HepG2 (cell line): ENCODE measurements around the gene ELP5. TPM values are rescaled to one million over a fixed set of nuclear protein-coding genes. Genes with fewer than 3 reads are reported as not detected.
A peak's percentile ranks its signal among the peaks of the same experiment; 100 is the strongest.

Source experiments
- ARID5B ChIP-seq: IDR thresholded peaks from 2 replicates; pipeline ENCODE4 v1.4.0; 2020; ENCODE audit warnings: mild to moderate bottlenecking, missing genetic modification reagents
- CC2D1A ChIP-seq: sonication (generic); formaldehyde crosslinking; IDR thresholded peaks from 2 replicates; pipeline ENCODE4 v1.8.1; 2023; ENCODE audit warnings: mild to moderate bottlenecking, missing genetic modification reagents
- CCDC6 ChIP-seq: sonication (generic); formaldehyde crosslinking; IDR thresholded peaks from 2 replicates; pipeline ENCODE4 v1.8.1; 2022; ENCODE audit warnings: mild to moderate bottlenecking, missing genetic modification reagents, moderate library complexity
- CERS6 ChIP-seq: sonication (generic); formaldehyde crosslinking; IDR thresholded peaks from 2 replicates; pipeline ENCODE4 v1.5.0; 2020; ENCODE audit warnings: missing genetic modification reagents
- ESRRA ChIP-seq: sonication (generic); formaldehyde crosslinking; IDR thresholded peaks from 2 replicates; pipeline ENCODE4 v1.5.1; 2020; ENCODE audit warnings: mild to moderate bottlenecking, low read depth, missing genetic modification reagents
- FOSL2 ChIP-seq: sonication (generic); formaldehyde crosslinking; IDR thresholded peaks from 2 replicates; pipeline ENCODE4 v1.4.0; 2020; ENCODE audit warnings: missing genetic modification reagents
- IKZF4 ChIP-seq: sonication (generic); formaldehyde crosslinking; IDR thresholded peaks from 2 replicates; pipeline ENCODE4 v1.5.1; 2020; ENCODE audit warnings: borderline replicate concordance, mild to moderate bottlenecking, low read depth, missing genetic modification reagents; ENCODE audit errors: not compliant biosample characterization
- KAT2B ChIP-seq: fragments of 150-350 bp; IDR thresholded peaks from 2 replicates; pipeline ENCODE4 v1.6.1; 2014; ENCODE audit warnings: low read depth, low read length, borderline replicate concordance
- KMT2B ChIP-seq: IDR thresholded peaks from 2 replicates; pipeline ENCODE4 v1.6.1; 2016; ENCODE audit warnings: missing genetic modification reagents, missing compliant biosample characterization
- MED13 ChIP-seq: sonication (generic); formaldehyde crosslinking; IDR thresholded peaks from 2 replicates; pipeline ENCODE4 v1.5.0; 2020; ENCODE audit warnings: missing genetic modification reagents
- MLX ChIP-seq: IDR thresholded peaks from 2 replicates; pipeline ENCODE4 v1.6.1; 2016
- MTERF4 ChIP-seq: sonication (generic); formaldehyde crosslinking; IDR thresholded peaks from 2 replicates; pipeline ENCODE4 v1.8.0; 2023; ENCODE audit warnings: mild to moderate bottlenecking, missing genetic modification reagents
- NCOA2 ChIP-seq: sonication (generic); formaldehyde crosslinking; IDR thresholded peaks from 2 replicates; pipeline ENCODE4 v1.8.0; 2022; ENCODE audit warnings: inconsistent platforms
- POGZ ChIP-seq: sonication (generic); formaldehyde crosslinking; IDR thresholded peaks from 2 replicates; pipeline ENCODE4 v1.4.0; 2020; ENCODE audit warnings: mild to moderate bottlenecking, missing genetic modification reagents
- PPARG ChIP-seq: conservative IDR thresholded peaks from 2 replicates; pipeline ENCODE4 v1.6.1; 2016; ENCODE audit warnings: missing biosample characterization, missing genetic modification reagents
- PRPF4 ChIP-seq: fragments of 200-400 bp; formaldehyde crosslinking; IDR thresholded peaks from 2 replicates; pipeline ENCODE4 v1.6.1; 2016; ENCODE audit warnings: low read length, low read depth; ENCODE audit not compliant: poor library complexity, severe bottlenecking
- REL ChIP-seq: sonication (generic); formaldehyde crosslinking; conservative IDR thresholded peaks from 2 replicates; pipeline ENCODE4 v1.8.0; 2022; ENCODE audit warnings: mild to moderate bottlenecking, missing genetic modification reagents, moderate library complexity
- SALL1 ChIP-seq: sonication (generic); formaldehyde crosslinking; IDR thresholded peaks from 2 replicates; pipeline ENCODE4 v1.8.0; 2022; ENCODE audit warnings: mild to moderate bottlenecking, missing genetic modification reagents
- SKI ChIP-seq: fragments of 450-650 bp; IDR thresholded peaks from one replicate; pipeline ENCODE4 v1.6.1; 2018; ENCODE audit warnings: mild to moderate bottlenecking; ENCODE audit not compliant: partially characterized antibody
- SMC3 ChIP-seq: IDR thresholded peaks from 2 replicates; pipeline ENCODE4 v1.6.1; 2011; ENCODE audit warnings: low read length, improper control_type of control experiment
- TGIF2 ChIP-seq: IDR thresholded peaks from 2 replicates; pipeline ENCODE4 v1.6.1; 2016; ENCODE audit warnings: control low read depth, missing compliant biosample characterization
- ZFP37 ChIP-seq: sonication (generic); formaldehyde crosslinking; IDR thresholded peaks from 2 replicates; pipeline ENCODE4 v1.4.0; 2020; ENCODE audit warnings: missing genetic modification reagents, borderline replicate concordance
- ZNF331 ChIP-seq: sonication (generic); formaldehyde crosslinking; IDR thresholded peaks from 2 replicates; pipeline ENCODE4 v1.4.0; 2020; ENCODE audit warnings: missing genetic modification reagents
- ZNF605 ChIP-seq: sonication (generic); formaldehyde crosslinking; IDR thresholded peaks from 2 replicates; pipeline ENCODE4 v1.8.0; 2022; ENCODE audit warnings: mild to moderate bottlenecking, missing genetic modification reagents
- ZNF703 ChIP-seq: sonication (generic); formaldehyde crosslinking; IDR thresholded peaks from 2 replicates; pipeline ENCODE4 v1.5.1; 2020; ENCODE audit warnings: missing genetic modification reagents, mild to moderate bottlenecking, moderate library complexity, borderline replicate concordance
- ZNF768 ChIP-seq: sonication (generic); formaldehyde crosslinking; IDR thresholded peaks from 2 replicates; pipeline ENCODE4 v1.4.0; 2020; ENCODE audit warnings: missing genetic modification reagents
- polyA plus RNA-seq, 8 experiments: library from polyadenylated mRNA; depleted of rRNA in 3 of 8; stranded (reverse) in 7 of 8; unstranded in 1 of 8; fragments of >200 nt; fragmentation: Illumina TruSeq in 4 of 8; extraction: Trizol in 4 of 8; gene quantifications; 2 replicates each; pipeline versions ENCODE4 v1.2.1 to v1.2.3, GENCODE V29; 2011 to 2016; ENCODE audit warnings: low read depth in 4 of 8, missing spikeins in 1 of 8, mixed read lengths in 1 of 8; ENCODE audit not compliant: insufficient read depth in 1 of 8
- total RNA-seq, 5 experiments: library from RNA; depleted of rRNA; stranded (reverse); fragments of >200 nt; fragmentation: Illumina TruSeq; extraction: Trizol; gene quantifications; 2 replicates each; pipeline ENCODE4 v1.2.3, GENCODE V29; 2016; ENCODE audit warnings: low read depth in 1 of 5

ELP5 gene
- total and polyA plus RNA-seq, 2 of the 13 experiments (the other 11 are each of a cell fraction or from before 2014, with no cell fraction given): 67.6 to 69.8 TPM

GRCh38 chr17:7280519-7281073 is 28.6 kb downstream of the ELP5 start (continued):
- TF ChIP-seq ZNF605: peak; percentile 47
- TF ChIP-seq PPARG (CRISPR knock-in tag): peak; percentile 64; the same call in 1 of the 2 replicates
- TF ChIP-seq ZNF703 (CRISPR knock-in tag): peak; percentile 42; the same call in 1 of the 2 replicates
- TF ChIP-seq KAT2B: no peak
- TF ChIP-seq MTERF4 (CRISPR knock-in tag): 0 out of 2 replicates have a peak, but pooled peaks have one; percentile 30
- TF ChIP-seq ZFP37 (CRISPR knock-in tag): peak; percentile 82; the same call in 1 of the 2 replicates
- peak; percentile 75 for TF ChIP-seq SALL1 (CRISPR knock-in tag)
- TF ChIP-seq FOSL2: peak; percentile 42
- no peak for TF ChIP-seq CERS6 (CRISPR knock-in tag)
- TF ChIP-seq ESRRA (CRISPR knock-in tag): no peak
- TF ChIP-seq NCOA2 (CRISPR knock-in tag): peak; percentile 37; the same call in 1 of the 2 replicates
- peak; percentile 24 for TF ChIP-seq POGZ
- no peak for TF ChIP-seq CC2D1A (CRISPR knock-in tag)
- peak; percentile 45; the same call in 1 of the 2 replicates for TF ChIP-seq MLX (CRISPR knock-in tag)
- peak; percentile 77; the same call in 1 of the 2 replicates for TF ChIP-seq TGIF2 (CRISPR knock-in tag)
- TF ChIP-seq PRPF4: no peak
- TF ChIP-seq SKI: peak; percentile 71
- TF ChIP-seq CCDC6 (CRISPR knock-in tag): peak; percentile 57; the same call in 1 of the 2 replicates
- peak; percentile 68 for TF ChIP-seq IKZF4 (CRISPR knock-in tag)
- TF ChIP-seq MED13 (CRISPR knock-in tag): no peak
- 0 out of 2 replicates have a peak, but pooled peaks have one; percentile 16 for TF ChIP-seq ZNF331
- TF ChIP-seq ZNF768 (CRISPR knock-in tag): peak; percentile 63; the same call in 1 of the 2 replicates
- TF ChIP-seq SMC3: peak; percentile 90
- peak; percentile 60; the same call in 1 of the 2 replicates for TF ChIP-seq ARID5B (CRISPR knock-in tag)
- peak; percentile 44; the same call in 1 of the 2 replicates for TF ChIP-seq KMT2B
- TF ChIP-seq REL (CRISPR knock-in tag): 0 out of 2 replicates have a peak, but pooled peaks have one; percentile 36
